IMR-90 (cell line): ENCODE data around the gene MYNN.

Experiments used
- BHLHE40 ChIP-seq: fragments of 150-350 bp; IDR thresholded peaks from 2 replicates; pipeline ENCODE4 v1.6.1; 2016; ENCODE audit warnings: mild to moderate bottlenecking, low read depth, low read length
- CEBPB ChIP-seq: IDR thresholded peaks from 2 replicates; pipeline ENCODE4 v1.6.1; 2012; ENCODE audit warnings: low read depth, low read length, improper control_type of control experiment
- CTCF ChIP-seq: conservative IDR thresholded peaks from 2 replicates; pipeline ENCODE4 v1.5.1; 2012; ENCODE audit warnings: mild to moderate bottlenecking, low read depth, low read length, improper control_type of control experiment
- ELK1 ChIP-seq: fragments of 150-350 bp; IDR thresholded peaks from 2 replicates; pipeline ENCODE4 v1.6.1; 2016; ENCODE audit warnings: low read depth, mild to moderate bottlenecking, low read length, moderate library complexity, borderline replicate concordance
- MAFK ChIP-seq: IDR thresholded peaks from 2 replicates; pipeline ENCODE4 v1.6.1; 2012; ENCODE audit warnings: low read depth, low read length, improper control_type of control experiment
- MAZ ChIP-seq: IDR thresholded peaks from 2 replicates; pipeline ENCODE4 v1.6.1; 2012; ENCODE audit warnings: low read depth, mild to moderate bottlenecking, low read length, improper control_type of control experiment, moderate library complexity, borderline replicate concordance
- MXI1 ChIP-seq: IDR thresholded peaks from 2 replicates; pipeline ENCODE4 v1.6.1; 2012; ENCODE audit warnings: low read depth, mild to moderate bottlenecking, low read length, moderate library complexity, borderline replicate concordance
- NFE2L2 ChIP-seq: fragments of 150-350 bp; IDR thresholded peaks from 2 replicates; pipeline ENCODE4 v1.6.1; 2016; ENCODE audit warnings: low read depth, mild to moderate bottlenecking, low read length
- POLR2A ChIP-seq: IDR thresholded peaks from 2 replicates; pipeline ENCODE4 v1.6.1; 2012; ENCODE audit warnings: mild to moderate bottlenecking, low read depth, low read length
- RAD21 ChIP-seq: IDR thresholded peaks from 2 replicates; pipeline ENCODE4 v1.6.1; 2012; ENCODE audit warnings: low read length, improper control_type of control experiment
- RCOR1 ChIP-seq: IDR thresholded peaks from 2 replicates; pipeline ENCODE4 v1.6.1; 2012; ENCODE audit warnings: mild to moderate bottlenecking, low read length, improper control_type of control experiment; ENCODE audit not compliant: insufficient replicate concordance
- RFX5 ChIP-seq: IDR thresholded peaks from 2 replicates; pipeline ENCODE4 v1.8.0; 2012; ENCODE audit warnings: low read depth, mild to moderate bottlenecking, low read length, moderate library complexity
- SMC3 ChIP-seq: fragments of 150-350 bp; IDR thresholded peaks from 2 replicates; pipeline ENCODE4 v1.6.1; 2016; ENCODE audit warnings: low read depth, mild to moderate bottlenecking, antibody characterized with exemption, low read length, moderate library complexity

GRCh38 chr3:169787791-169788190, 14.6 kb downstream of the MYNN start:
- TF ChIP-seq RAD21: no peak
- no peak for TF ChIP-seq POLR2A
- no peak for TF ChIP-seq CTCF
- TF ChIP-seq RFX5: no peak
- TF ChIP-seq SMC3: no peak
- TF ChIP-seq RCOR1: no peak
- TF ChIP-seq NFE2L2: no peak
- no peak for TF ChIP-seq MAFK
- TF ChIP-seq ELK1: no peak
- TF ChIP-seq BHLHE40: no peak
- no peak for TF ChIP-seq MXI1
- no peak for TF ChIP-seq MAZ
- TF ChIP-seq CEBPB: no peak
